OCI-LY7 (cell line): ENCODE measurements around the gene TIMM10. TPM values are rescaled to one million over a fixed set of nuclear protein-coding genes. Genes with fewer than 3 reads are reported as not detected.

Experiments used
- BruUV-seq: library from RNA; stranded (reverse); fragments of 400-500 nt; replicated peaks from 2 replicates; lab custom pipeline; 2021; lab: Mats Ljungman, UMichigan
- CTCF ChIA-PET: fragments of 300-600 bp; sonication (Branson Sonifier 250); formaldehyde crosslinking; loops from one replicate; lab custom pipeline; 2022; ENCODE audit warnings: antibody characterized with exemption; ENCODE audit not compliant: unreplicated experiment; lab: Charles Lee
- POLR2A ChIA-PET: fragments of 300-600 bp; sonication (Branson Sonifier 250); formaldehyde crosslinking; loops from one replicate; lab custom pipeline; 2022; ENCODE audit warnings: antibody characterized with exemption; lab: Charles Lee
- DNase-seq: peaks from one replicate; pipeline ENCODE4 v3.0.0-alpha.2; 2015; ENCODE audit warnings: low spot score
- H2AFZ ChIP-seq: fragments of 200-600 bp; sonication (generic), shearing (Covaris generic); 2 replicates; pipeline ENCODE4 v1.6.1; 2014; ENCODE audit warnings: mild to moderate bottlenecking, antibody characterized with exemption, low read length, moderate library complexity
- H3K27ac ChIP-seq: fragments of 200-600 bp; sonication (generic); 2 replicates; pipeline ENCODE4 v1.5.1; 2014; ENCODE audit warnings: mixed run types, low read depth, mild to moderate bottlenecking, moderate library complexity, low read length, inconsistent platforms; ENCODE audit not compliant: poor library complexity, severe bottlenecking
- H3K36me3 ChIP-seq: fragments of 200-600 bp; sonication (generic); 2 replicates; pipeline ENCODE4 v1.6.1; 2014; ENCODE audit warnings: mild to moderate bottlenecking, antibody characterized with exemption, low read length, moderate library complexity, mixed read lengths; ENCODE audit not compliant: insufficient read depth
- H3K4me1 ChIP-seq: fragments of 200-600 bp; sonication (generic); 2 replicates; pipeline ENCODE4 v1.5.1; 2014; ENCODE audit warnings: mild to moderate bottlenecking, low read length; ENCODE audit not compliant: insufficient read depth, poor library complexity, severe bottlenecking
- H3K4me2 ChIP-seq: fragments of 200-600 bp; sonication (generic); 2 replicates; pipeline ENCODE4 v1.6.1; 2014; ENCODE audit warnings: mild to moderate bottlenecking, low read length
- H3K4me3 ChIP-seq: fragments of 200-600 bp; sonication (generic); 2 replicates; pipeline ENCODE4 v1.5.1; 2014; ENCODE audit warnings: mild to moderate bottlenecking, low read depth, low read length; ENCODE audit not compliant: poor library complexity, severe bottlenecking
- H3K79me2 ChIP-seq: fragments of 200-600 bp; sonication (generic); 2 replicates; pipeline ENCODE4 v1.6.1; 2016; ENCODE audit warnings: low read depth, mild to moderate bottlenecking, low read length, moderate library complexity, mixed read lengths; ENCODE audit not compliant: insufficient read depth
- H3K9me2 ChIP-seq: fragments of 200-600 bp; sonication (generic); 2 replicates; pipeline ENCODE4 v1.6.1; 2016; ENCODE audit warnings: mild to moderate bottlenecking, low read length, mixed read lengths; ENCODE audit not compliant: insufficient read depth
- H3K9me3 ChIP-seq: fragments of 200-600 bp; sonication (generic); 2 replicates; pipeline ENCODE4 v1.6.1; 2014; ENCODE audit warnings: mild to moderate bottlenecking, mixed run types, low read length, mixed read lengths
- H4K20me1 ChIP-seq: fragments of 200-600 bp; sonication (generic); 2 replicates; pipeline ENCODE4 v1.6.1; 2014; ENCODE audit warnings: mild to moderate bottlenecking, antibody characterized with exemption, low read length, moderate library complexity, mixed read lengths; ENCODE audit not compliant: insufficient read depth
- CTCF ChIP-seq: fragments of 200-600 bp; sonication (generic); conservative IDR thresholded peaks from 2 replicates; pipeline ENCODE4 v1.5.1; 2014; ENCODE audit warnings: mild to moderate bottlenecking, antibody characterized with exemption, low read length, moderate library complexity, mixed read lengths
- EZH2phosphoT487 ChIP-seq: fragments of 200-600 bp; sonication (generic); IDR thresholded peaks from 2 replicates; pipeline ENCODE4 v1.6.1; 2018; ENCODE audit warnings: low read depth, borderline replicate concordance, mild to moderate bottlenecking, mixed run types, antibody characterized with exemption, low read length, moderate library complexity, mixed read lengths
- intact Hi-C: fragments of 100-400 bp; cut with micrococcal nuclease; formaldehyde crosslinking; loops from one replicate; pipeline ENCODE4 v1.10.0; 2022; ENCODE audit not compliant: unreplicated experiment
- total RNA-seq, 2 experiments: library from RNA; depleted of rRNA in 1 of 2; stranded (reverse); fragments of >200 nt in 1 of 2; shearing (Covaris generic) in 1 of 2; gene quantifications; 2 replicates each; pipeline ENCODE4 v1.2.3, GENCODE V29; 2014 to 2022

Gene TIMM10
- total RNA-seq, 2 experiments from 2014 or later = 163 to 258 TPM

- ChIA-PET CTCF (no interaction called here), POLR2A (no interaction called here)
- Histone ChIP-seq H3K9me2 (no peaks in the 10 kb centered on the region), H3K9me3 (no peaks in the 10 kb centered on the region), H3K79me2 (no peaks in the 10 kb centered on the region), H3K4me1 (peaks cover 73% of the 10 kb centered on the region), H3K36me3 (peaks cover 22% of the 10 kb centered on the region), H3K27ac (no peak overlapping the region), H2AFZ (no peak overlapping the region), H3K4me2 (no peak overlapping the region), H4K20me1 (no peaks in the 10 kb centered on the region), H3K4me3 (no peak overlapping the region)
- peak; percentile 74 for DNase-seq
- TF ChIP-seq EZH2phosphoT487 (no peak), CTCF (peak; percentile 86)
- no TSS peak for BruUV-seq
- intact Hi-C loops = loop anchor here (1.0 to 2.0 kb wide), 2 partner anchors 20 to 135 kb away; partner anchors contain the start of gene RTN4RL2
Observed at GRCh38 chr11:57480409-57481137, 50.0 kb downstream of the TIMM10 start.

- no peak overlapping the region for H2AFZ ChIP-seq
- H3K36me3 ChIP-seq = peaks cover 15% of the 10 kb centered on the region
- ChIA-PET POLR2A (no interaction called here), CTCF (no interaction called here)
- intact Hi-C loops = loop anchor here (1.0 to 2.0 kb wide), 2 partner anchors 19 to 135 kb away; partner anchors contain the start of gene RTN4RL2
- TF ChIP-seq EZH2phosphoT487 = no peak
- TF ChIP-seq CTCF = no peak
- H3K4me3 ChIP-seq = no peak overlapping the region
- H3K27ac ChIP-seq = no peak overlapping the region
- H3K4me2 ChIP-seq = no peak overlapping the region
- peaks cover 68% of the 10 kb centered on the region for H3K4me1 ChIP-seq
- BruUV-seq = no TSS peak
- DNase-seq = no peak
- no peaks in the 10 kb centered on the region for H3K9me2 ChIP-seq
- H3K79me2 ChIP-seq = no peaks in the 10 kb centered on the region
- H3K9me3 ChIP-seq = no peaks in the 10 kb centered on the region
- no peaks in the 10 kb centered on the region for H4K20me1 ChIP-seq
Observed at GRCh38 chr11:57479911-57480310, 50.6 kb downstream of the TIMM10 start.
